IPS-18c (cell line): Measurements from ENCODE around the gene KRTAP7-1.

ENCODE experiments used
- H3K4me3 ChIP-seq: 2 replicates; pipeline ENCODE4 v1.7.0; 2013; ENCODE audit warnings: low read depth, mild to moderate bottlenecking, low read length, moderate library complexity; ENCODE audit not compliant: insufficient read depth
- H3K9me3 ChIP-seq: one replicate; pipeline ENCODE4 v1.6.1; 2013; ENCODE audit warnings: mild to moderate bottlenecking, low read length, moderate library complexity; ENCODE audit not compliant: control insufficient read depth, insufficient read depth

KRTAP7-1 gene

GRCh38 chr21:30829659-30830058 lies at the start of gene KRTAP7-1:
Gene KRTAP7-1, minus strand, starts transcription at chr21:30829759. Its CDS starts 61 bp downstream, at chr21:30829698.
- Histone ChIP-seq H3K9me3 (no peaks in the 10 kb centered on the region), H3K4me3 (no peak within 1 kb of the TSS)

- Histone ChIP-seq H3K9me3 (no peaks in the 10 kb centered on the region), H3K4me3 (no peak overlapping the region)
Measured at GRCh38 chr21:30874526-30874925, 45.0 kb upstream of the KRTAP7-1 start.

GRCh38 chr21:30847627-30848500 lies 18.3 kb upstream of the KRTAP7-1 start:
- Histone ChIP-seq H3K9me3 (no peaks in the 10 kb centered on the region), H3K4me3 (no peak overlapping the region)

- Histone ChIP-seq H3K9me3 (no peaks in the 10 kb centered on the region), H3K4me3 (no peak overlapping the region)
Measured at GRCh38 chr21:30842990-30843389, 13.4 kb upstream of the KRTAP7-1 start.

GRCh38 chr21:30839304-30839703 lies 9.7 kb upstream of the KRTAP7-1 start:
- Histone ChIP-seq H3K4me3 (no peak overlapping the region), H3K9me3 (no peaks in the 10 kb centered on the region)

- Histone ChIP-seq H3K9me3 (no peaks in the 10 kb centered on the region), H3K4me3 (no peak overlapping the region)
Measured at GRCh38 chr21:30838536-30838935, 9.0 kb upstream of the KRTAP7-1 start.

- H3K9me3 ChIP-seq: no peaks in the 10 kb centered on the region
- H3K4me3 ChIP-seq: no peak overlapping the region
Measured at GRCh38 chr21:30831194-30831765, 1.7 kb upstream of the KRTAP7-1 start.

- no peak overlapping the region for H3K4me3 ChIP-seq
- no peaks in the 10 kb centered on the region for H3K9me3 ChIP-seq
Measured at GRCh38 chr21:30818837-30819610, 10.5 kb downstream of the KRTAP7-1 start.

GRCh38 chr21:30813174-30813573 lies 16.4 kb downstream of the KRTAP7-1 start, which contains the start of gene KRTAP8-1:
Gene KRTAP8-1, minus strand, starts transcription at chr21:30813274. Its CDS starts 54 bp downstream, at chr21:30813220.
- no peak within 1 kb of the TSS for H3K4me3 ChIP-seq
- H3K9me3 ChIP-seq: no peaks in the 10 kb centered on the region

- Histone ChIP-seq H3K4me3 (no peak overlapping the region), H3K9me3 (no peaks in the 10 kb centered on the region)
Measured at GRCh38 chr21:30800605-30801004, 29.0 kb downstream of the KRTAP7-1 start.

GRCh38 chr21:30793581-30794314 lies 35.8 kb downstream of the KRTAP7-1 start:
- H3K4me3 ChIP-seq: no peak overlapping the region
- no peaks in the 10 kb centered on the region for H3K9me3 ChIP-seq

GRCh38 chr21:30779249-30779648 lies 50.3 kb downstream of the KRTAP7-1 start:
- no peak overlapping the region for H3K4me3 ChIP-seq
- no peaks in the 10 kb centered on the region for H3K9me3 ChIP-seq
